GM12891 (cell line): ENCODE results near the gene KCTD2.
"Not testable (repeated sequence)": the region's sequence is repeated elsewhere in the genome, so short reads cannot be mapped to it uniquely, and the experiment has no call there.

Experiments used
- DNase-seq: peaks from one replicate; pipeline ENCODE4 v3.0.0; 2011; ENCODE audit warnings: low spot score; ENCODE audit not compliant: insufficient read length
- FAIRE-seq: peaks from 2 replicates; lab custom pipeline; 2011; peaks lifted over from hg19 to GRCh38; lab: Jason Lieb, UNC
- PAX5 ChIP-seq: IDR thresholded peaks from 2 replicates; pipeline ENCODE4 v1.6.1; 2011; ENCODE audit warnings: low read length, moderate library complexity, mild to moderate bottlenecking; ENCODE audit not compliant: insufficient read depth, severe bottlenecking
- POLR2A ChIP-seq: IDR thresholded peaks from 2 replicates; pipeline ENCODE4 v1.6.1; 2011; ENCODE audit warnings: low read depth, low read length, control low read depth
- POLR2AphosphoS5 ChIP-seq: IDR thresholded peaks from 2 replicates; pipeline ENCODE4 v1.6.1; 2011; ENCODE audit warnings: low read depth, low read length, control low read depth
- POU2F2 ChIP-seq: IDR thresholded peaks from 2 replicates; pipeline ENCODE4 v1.6.1; 2011; ENCODE audit warnings: low read depth, mild to moderate bottlenecking, control low read depth, low read length, moderate library complexity
- SPI1 ChIP-seq: IDR thresholded peaks from 2 replicates; pipeline ENCODE4 v1.6.1; 2011; ENCODE audit warnings: low read depth, low read length, control low read depth
- TAF1 ChIP-seq: IDR thresholded peaks from 2 replicates; pipeline ENCODE4 v1.6.1; 2011; ENCODE audit warnings: low read depth, low read length, control low read depth

The KCTD2 gene

GRCh38 chr17:75064040-75064439 lies 17.0 kb downstream of the KCTD2 start:
- DNase-seq: no peak
- FAIRE-seq: no peak
- TF ChIP-seq POLR2AphosphoS5 (no peak), SPI1 (no peak), POU2F2 (no peak)

GRCh38 chr17:75064460-75064859 lies 17.4 kb downstream of the KCTD2 start:
- FAIRE-seq (no peak), DNase-seq (no peak)
- no peak for TF ChIP-seq SPI1

GRCh38 chr17:75064867-75065561 lies 18.0 kb downstream of the KCTD2 start:
- TF ChIP-seq SPI1: no peak
- TF ChIP-seq PAX5: no peak
- no peak for TF ChIP-seq POLR2AphosphoS5
- no peak for TF ChIP-seq TAF1
- TF ChIP-seq POU2F2: no peak
- FAIRE-seq (no peak), DNase-seq (no peak)

GRCh38 chr17:75065562-75066151 lies 18.6 kb downstream of the KCTD2 start:
- FAIRE-seq (no peak), DNase-seq (no peak)
- TF ChIP-seq PAX5: no peak
- TF ChIP-seq SPI1: no peak; the same call in 1 of the 2 replicates
- no peak for TF ChIP-seq POLR2A
- TF ChIP-seq POU2F2: no peak
- no peak for TF ChIP-seq TAF1
- no peak for TF ChIP-seq POLR2AphosphoS5

- DNase-seq: no peak
- FAIRE-seq: no peak
- no peak for TF ChIP-seq POLR2A
- no peak for TF ChIP-seq PAX5
- no peak for TF ChIP-seq POLR2AphosphoS5
- TF ChIP-seq POU2F2: no peak
- TF ChIP-seq SPI1: no peak
- no peak for TF ChIP-seq TAF1
Observed at GRCh38 chr17:75067856-75068255, 20.8 kb downstream of the KCTD2 start.

- DNase-seq (no peak), FAIRE-seq (no peak)
- TF ChIP-seq SPI1 (no peak), POLR2AphosphoS5 (no peak), POLR2A (no peak), POU2F2 (no peak), TAF1 (no peak), PAX5 (no peak)
Observed at GRCh38 chr17:75068750-75069149, 21.7 kb downstream of the KCTD2 start.

GRCh38 chr17:75069783-75070182 lies 22.8 kb downstream of the KCTD2 start:
- no peak for FAIRE-seq
- DNase-seq: no peak
- no peak for TF ChIP-seq PAX5

- not testable (repeated sequence) for DNase-seq, FAIRE-seq
Observed at GRCh38 chr17:75071478-75072271, 24.6 kb downstream of the KCTD2 start.

GRCh38 chr17:75072909-75073308 lies 25.9 kb downstream of the KCTD2 start:
- not testable (repeated sequence) for FAIRE-seq, DNase-seq

GRCh38 chr17:75073618-75074047 lies 26.6 kb downstream of the KCTD2 start:
- TF ChIP-seq TAF1: no peak
- no peak for TF ChIP-seq SPI1
- TF ChIP-seq POLR2AphosphoS5: no peak
- DNase-seq (no peak), FAIRE-seq (no peak)

- FAIRE-seq (no peak), DNase-seq (no peak)
- TF ChIP-seq PAX5 (no peak), SPI1 (no peak), POU2F2 (no peak)
Observed at GRCh38 chr17:75074532-75074931, 27.5 kb downstream of the KCTD2 start.
